Measurements from ENCODE around the gene NMNAT2.

DNA sequence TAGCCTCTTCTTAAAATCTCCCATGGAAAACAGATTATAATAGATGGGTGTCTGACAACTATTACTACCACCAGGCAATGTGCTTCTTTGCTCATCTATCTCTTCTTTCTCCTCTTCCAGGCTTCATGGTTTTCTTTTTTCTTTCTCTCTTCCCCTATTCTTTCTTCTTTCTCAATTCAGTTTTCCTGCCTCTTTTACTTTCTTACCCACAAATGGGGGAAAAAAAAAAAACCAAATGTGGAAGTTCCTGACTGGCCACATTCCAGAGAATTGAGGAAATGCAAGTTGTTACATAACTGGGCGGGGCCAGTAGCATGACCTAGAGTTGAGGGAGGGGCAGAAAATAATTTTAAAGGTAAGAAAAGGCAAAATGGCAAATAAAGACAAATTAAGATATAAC, 43.2 kb upstream of the NMNAT2 start:
- TF ChIP-seq, protein P1, sequence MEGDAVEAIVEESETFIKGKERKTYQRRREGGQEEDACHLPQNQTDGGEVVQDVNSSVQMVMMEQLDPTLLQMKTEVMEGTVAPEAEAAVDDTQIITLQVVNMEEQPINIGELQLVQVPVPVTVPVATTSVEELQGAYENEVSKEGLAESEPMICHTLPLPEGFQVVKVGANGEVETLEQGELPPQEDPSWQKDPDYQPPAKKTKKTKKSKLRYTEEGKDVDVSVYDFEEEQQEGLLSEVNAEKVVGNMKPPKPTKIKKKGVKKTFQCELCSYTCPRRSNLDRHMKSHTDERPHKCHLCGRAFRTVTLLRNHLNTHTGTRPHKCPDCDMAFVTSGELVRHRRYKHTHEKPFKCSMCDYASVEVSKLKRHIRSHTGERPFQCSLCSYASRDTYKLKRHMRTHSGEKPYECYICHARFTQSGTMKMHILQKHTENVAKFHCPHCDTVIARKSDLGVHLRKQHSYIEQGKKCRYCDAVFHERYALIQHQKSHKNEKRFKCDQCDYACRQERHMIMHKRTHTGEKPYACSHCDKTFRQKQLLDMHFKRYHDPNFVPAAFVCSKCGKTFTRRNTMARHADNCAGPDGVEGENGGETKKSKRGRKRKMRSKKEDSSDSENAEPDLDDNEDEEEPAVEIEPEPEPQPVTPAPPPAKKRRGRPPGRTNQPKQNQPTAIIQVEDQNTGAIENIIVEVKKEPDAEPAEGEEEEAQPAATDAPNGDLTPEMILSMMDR (IDR thresholded peaks at IDR 0.05 in 2 of 3, conservative IDR thresholded peaks at IDR 0.05 in 1 of 3; ENCODE audit: borderline replicate concordance in 1 of 3, insufficient read depth in 1 of 3, low read depth in 2 of 3, low read length in 2 of 3), result no peak
- TF ChIP-seq RAD21 (IDR thresholded peaks at IDR 0.05; ENCODE audit: low read depth) (no peak), TCF7L2 (IDR thresholded peaks at IDR 0.05; ENCODE audit: borderline replicate concordance, extremely low read depth, insufficient read depth, insufficient read length) (no peak), EGR1 (IDR thresholded peaks at IDR 0.05; ENCODE audit: low read depth) (no peak), YY1 (IDR thresholded peaks at IDR 0.05; ENCODE audit: extremely low read depth, insufficient replicate concordance, low read depth, low read length) (no peak), EZH2 (IDR thresholded peaks at IDR 0.05) (no peak), ZNF274 (IDR thresholded peaks at IDR 0.05; ENCODE audit: low read depth, low read length) (no peak), POLR2A (IDR thresholded peaks at IDR 0.05; ENCODE audit: borderline replicate concordance, extremely low read depth, insufficient read depth, insufficient read length) (no peak), POLR2AphosphoS5 (IDR thresholded peaks at IDR 0.05; ENCODE audit: low read depth, low read length) (no peak), JUND (IDR thresholded peaks at IDR 0.05) (no peak), SP1 (IDR thresholded peaks at IDR 0.05; ENCODE audit: low read depth) (peak; percentile 57)

Data from HCT116 (cell line).